Measurements from ENCODE around the gene PDLIM5. TPM values are rescaled to one million over a fixed set of nuclear protein-coding genes. Genes with fewer than 3 reads are reported as not detected.

The PDLIM5 gene
- total RNA-seq, 1 donor: 124 TPM

GRCh38 chr4:94409962-94410361, 41.8 kb upstream of the PDLIM5 start:
- no peak overlapping the region for H3K4me3 ChIP-seq (ENCODE audit: low read depth, low read length)
- TF ChIP-seq, protein P1, sequence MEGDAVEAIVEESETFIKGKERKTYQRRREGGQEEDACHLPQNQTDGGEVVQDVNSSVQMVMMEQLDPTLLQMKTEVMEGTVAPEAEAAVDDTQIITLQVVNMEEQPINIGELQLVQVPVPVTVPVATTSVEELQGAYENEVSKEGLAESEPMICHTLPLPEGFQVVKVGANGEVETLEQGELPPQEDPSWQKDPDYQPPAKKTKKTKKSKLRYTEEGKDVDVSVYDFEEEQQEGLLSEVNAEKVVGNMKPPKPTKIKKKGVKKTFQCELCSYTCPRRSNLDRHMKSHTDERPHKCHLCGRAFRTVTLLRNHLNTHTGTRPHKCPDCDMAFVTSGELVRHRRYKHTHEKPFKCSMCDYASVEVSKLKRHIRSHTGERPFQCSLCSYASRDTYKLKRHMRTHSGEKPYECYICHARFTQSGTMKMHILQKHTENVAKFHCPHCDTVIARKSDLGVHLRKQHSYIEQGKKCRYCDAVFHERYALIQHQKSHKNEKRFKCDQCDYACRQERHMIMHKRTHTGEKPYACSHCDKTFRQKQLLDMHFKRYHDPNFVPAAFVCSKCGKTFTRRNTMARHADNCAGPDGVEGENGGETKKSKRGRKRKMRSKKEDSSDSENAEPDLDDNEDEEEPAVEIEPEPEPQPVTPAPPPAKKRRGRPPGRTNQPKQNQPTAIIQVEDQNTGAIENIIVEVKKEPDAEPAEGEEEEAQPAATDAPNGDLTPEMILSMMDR (IDR thresholded peaks at IDR 0.05; ENCODE audit: insufficient read depth, low read length): no peak
- DNase-seq (ENCODE audit: low read depth): peak; percentile 63

GRCh38 chr4:94410678-94411206, 41.0 kb upstream of the PDLIM5 start:
- peak; percentile 85 for DNase-seq (ENCODE audit: low read depth)
- H3K4me3 ChIP-seq (ENCODE audit: low read depth, low read length): no peak overlapping the region
- TF ChIP-seq, protein P1 (IDR thresholded peaks at IDR 0.05; ENCODE audit: insufficient read depth, low read length): no peak

DNA sequence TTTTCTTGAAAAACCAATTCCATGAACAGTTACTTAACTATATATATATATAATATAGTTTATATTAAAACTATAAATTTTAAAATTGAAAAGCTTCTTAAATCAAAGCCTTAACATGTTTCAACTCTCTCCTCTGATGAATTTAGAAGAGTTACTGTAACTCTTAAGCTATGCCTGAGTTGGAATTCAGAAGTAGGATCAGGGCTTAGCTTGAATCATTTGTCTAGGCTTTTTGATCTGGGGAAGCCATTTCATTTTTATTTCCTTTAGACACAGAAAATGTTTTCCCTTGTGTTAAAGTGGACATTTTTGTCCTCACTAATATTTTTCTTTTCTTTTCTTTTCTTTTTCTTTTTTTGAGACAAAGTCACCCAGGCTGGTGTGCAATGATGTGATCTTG, 40.4 kb upstream of the PDLIM5 start:
- no peak for DNase-seq (ENCODE audit: low read depth)
- TF ChIP-seq, protein P1 (IDR thresholded peaks at IDR 0.05; ENCODE audit: insufficient read depth, low read length): no peak
- H3K4me3 ChIP-seq (ENCODE audit: low read depth, low read length): no peak overlapping the region

DNA sequence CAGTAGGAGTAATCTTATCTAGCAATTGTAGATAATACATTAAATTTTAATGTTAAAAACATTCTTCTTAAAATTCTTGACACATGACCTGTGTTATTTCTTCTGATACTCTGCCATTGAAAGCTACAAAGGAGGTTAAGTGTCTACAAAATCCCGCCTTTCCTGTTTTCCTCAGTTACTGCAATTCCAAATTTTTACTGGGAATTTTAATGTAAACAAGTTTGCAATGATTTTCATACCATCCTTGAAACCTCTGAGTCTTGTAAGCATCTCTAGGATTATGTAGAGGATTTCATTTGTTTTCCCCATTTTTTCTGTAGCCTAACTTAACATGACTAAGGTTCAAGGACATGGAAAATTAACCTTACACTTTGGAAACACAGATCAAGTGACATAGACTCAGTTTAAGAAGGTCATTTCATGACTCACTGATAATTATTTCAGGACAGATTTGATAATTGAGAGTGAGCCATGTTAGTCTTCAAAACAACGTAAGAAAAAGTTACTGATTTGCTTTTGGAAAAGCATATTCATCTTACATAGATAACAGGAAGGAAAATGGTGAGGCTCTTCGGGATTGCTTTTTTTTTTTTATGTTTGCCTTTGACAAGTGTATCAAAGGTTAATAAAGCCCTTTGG, 39.6 kb upstream of the PDLIM5 start:
- TF ChIP-seq, protein P1 (IDR thresholded peaks at IDR 0.05; ENCODE audit: insufficient read depth, low read length): no peak
- no peak overlapping the region for H3K4me3 ChIP-seq (ENCODE audit: low read depth, low read length)
- DNase-seq (ENCODE audit: low read depth): peak; percentile 29

- no peak overlapping the region for H3K4me3 ChIP-seq (ENCODE audit: low read depth, low read length)
- DNase-seq (ENCODE audit: low read depth): peak; percentile 83
- TF ChIP-seq, protein P1 (IDR thresholded peaks at IDR 0.05; ENCODE audit: insufficient read depth, low read length): no peak
Observed at GRCh38 chr4:94412658-94413038, 39.1 kb upstream of the PDLIM5 start.

DNA sequence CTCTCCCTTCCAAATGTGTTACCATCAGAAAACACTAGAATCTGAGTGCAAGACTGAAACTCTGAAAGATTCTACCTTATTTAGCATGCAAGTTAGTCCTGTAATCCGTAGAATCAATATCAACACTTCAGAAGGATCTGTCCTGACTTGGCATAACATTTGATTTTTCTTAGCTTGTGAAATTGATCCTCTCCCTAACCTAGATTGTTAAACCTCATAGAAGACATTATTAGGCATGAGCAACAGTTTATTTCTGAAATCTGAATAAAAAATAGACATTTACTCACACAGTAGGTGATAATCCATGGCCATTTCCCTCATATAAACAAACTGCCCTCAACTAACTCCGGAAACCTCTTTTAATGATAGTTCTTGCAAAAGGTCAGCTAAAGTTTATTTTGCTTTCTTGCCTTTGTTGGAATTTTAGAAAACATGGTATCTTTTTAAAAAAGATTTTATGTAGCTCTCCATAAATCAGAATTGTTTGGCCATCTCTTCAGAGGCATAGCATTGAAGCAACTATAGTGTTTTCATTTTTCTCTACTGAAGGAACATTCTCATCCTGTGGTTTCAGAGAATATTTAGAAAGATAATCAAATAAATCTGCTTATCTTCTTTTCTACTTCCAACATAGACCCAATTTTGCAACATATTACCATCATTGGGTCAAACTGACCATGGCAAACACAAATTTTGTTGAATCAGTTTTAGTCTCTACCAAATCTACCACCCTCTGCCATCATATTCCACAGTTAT, 38.5 kb upstream of the PDLIM5 start:
- peak; percentile 30 for DNase-seq (ENCODE audit: low read depth)
- H3K4me3 ChIP-seq (ENCODE audit: low read depth, low read length): no peak overlapping the region
- TF ChIP-seq, protein P1 (IDR thresholded peaks at IDR 0.05; ENCODE audit: insufficient read depth, low read length): no peak
